HG03095 (cell line): ENCODE measurements around the gene AGAP9.
A peak's percentile ranks its signal among the peaks of the same experiment; 100 is the strongest.
"Not testable (repeated sequence)": the region's sequence is repeated elsewhere in the genome, so short reads cannot be mapped to it uniquely, and the experiment has no call there.

Experiments used
- ATAC-seq: cut with Tn5 transposase; IDR thresholded peaks from one replicate; pipeline ENCODE4 v1.9.1; 2021; ENCODE audit warnings: moderate library complexity; ENCODE audit not compliant: unreplicated experiment

Gene AGAP9

DNA sequence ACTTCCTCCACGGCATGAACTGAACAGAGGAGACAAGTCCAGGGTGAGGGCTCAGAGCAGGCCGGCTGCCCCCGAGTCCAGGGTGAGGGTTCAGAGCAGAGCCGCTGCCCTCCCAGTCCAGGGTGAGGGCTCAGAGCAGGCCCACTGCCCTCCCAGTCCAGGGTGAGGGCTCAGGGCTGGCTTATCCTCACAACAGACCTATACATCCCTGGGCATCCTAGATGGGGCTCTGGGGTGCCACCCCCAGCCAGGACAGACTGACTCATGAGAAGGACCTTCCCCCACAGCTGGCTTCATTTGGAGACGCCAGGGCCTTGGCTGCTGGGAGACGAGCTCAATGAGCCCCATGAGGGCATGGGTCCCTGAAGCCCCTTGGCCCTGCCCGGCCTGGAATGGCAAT lies 33.8 kb downstream of the AGAP9 start:
- not testable (repeated sequence) for ATAC-seq

DNA sequence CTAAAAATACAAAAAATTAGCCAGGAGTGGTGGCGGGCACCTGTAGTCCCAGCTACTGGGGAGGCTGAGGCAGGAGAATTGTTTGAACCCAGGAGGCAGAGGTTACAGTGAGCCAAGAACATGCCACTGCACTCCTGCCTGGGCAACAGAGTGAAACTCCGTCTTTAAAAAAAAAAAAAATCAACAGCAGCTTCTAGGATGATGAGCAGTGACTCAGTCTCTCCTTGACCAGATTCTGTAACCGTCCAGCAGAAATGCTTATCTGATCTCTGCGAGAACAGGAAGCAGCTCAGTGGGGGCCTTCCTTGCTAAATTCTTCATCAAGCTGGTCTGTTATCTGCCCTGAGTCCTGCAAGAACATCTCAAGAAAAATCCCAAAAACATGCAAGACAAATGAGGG lies 37.5 kb downstream of the AGAP9 start:
- ATAC-seq, result not testable (repeated sequence)

DNA sequence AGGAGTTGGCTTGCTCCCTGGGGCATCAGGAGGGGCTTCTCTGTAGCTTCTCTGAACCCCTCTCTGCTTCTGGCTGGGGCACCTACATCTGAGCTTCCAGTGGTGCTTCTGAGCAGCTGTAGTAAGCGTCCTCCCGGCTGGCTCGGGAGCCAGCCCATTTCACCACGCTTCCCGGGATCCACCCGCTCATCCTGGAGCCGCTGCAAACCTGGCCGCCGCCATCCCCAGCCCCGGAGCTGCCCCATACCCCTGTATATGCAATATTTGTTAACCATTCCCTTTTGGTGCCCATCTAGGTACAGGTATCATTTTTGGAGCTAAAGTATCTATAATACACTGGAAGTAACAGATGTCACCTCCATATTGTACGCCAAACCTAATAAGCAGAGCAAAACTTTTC lies 38.7 kb downstream of the AGAP9 start:
- ATAC-seq, result not testable (repeated sequence)

DNA sequence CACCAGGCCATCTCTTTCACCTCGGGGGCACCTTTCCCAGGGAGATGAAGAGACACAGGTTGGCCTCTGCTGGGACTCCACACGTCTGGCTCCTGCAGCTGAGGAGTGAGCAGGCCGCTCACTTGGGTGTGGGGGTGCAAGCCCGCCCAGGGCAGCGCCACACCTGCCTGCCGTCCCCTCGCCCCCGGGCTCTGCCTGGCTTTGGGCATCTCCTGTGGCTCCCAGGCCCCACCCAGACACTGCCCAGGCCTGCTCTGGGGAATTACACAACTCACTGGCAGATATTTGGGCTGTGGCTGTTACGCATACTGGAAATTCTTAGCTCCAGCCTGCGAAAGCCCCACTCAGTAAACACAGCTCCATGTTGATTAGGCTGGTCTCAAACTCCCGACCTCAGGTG lies 39.5 kb downstream of the AGAP9 start, which contains the start of gene ANXA8:
ANXA8 (minus strand) TSS at position 193 of the 400 bp plus-strand sequence; CDS start at position 11, 182 bp downstream.
- ATAC-seq, result not testable (repeated sequence)

DNA sequence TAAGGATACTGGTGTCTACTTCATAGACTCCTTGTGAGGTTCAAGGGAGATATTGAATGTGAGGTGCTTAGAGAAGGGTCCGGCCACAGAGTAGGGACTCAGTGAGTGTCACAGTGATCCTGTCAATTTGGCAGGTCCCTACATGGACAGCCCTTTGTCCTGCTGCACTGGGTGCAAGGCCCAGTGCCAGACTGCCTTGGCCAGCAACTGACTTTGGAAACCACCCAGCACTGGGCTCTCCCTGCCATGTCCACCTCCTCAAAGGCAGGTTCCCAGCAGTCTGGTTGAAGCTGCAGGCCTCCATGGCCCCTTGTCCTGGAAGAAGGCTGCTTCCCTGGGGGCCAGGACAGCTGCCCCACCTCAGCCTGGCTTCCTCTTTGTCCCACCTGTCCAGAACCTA lies 41.1 kb downstream of the AGAP9 start:
- not testable (repeated sequence) for ATAC-seq

DNA sequence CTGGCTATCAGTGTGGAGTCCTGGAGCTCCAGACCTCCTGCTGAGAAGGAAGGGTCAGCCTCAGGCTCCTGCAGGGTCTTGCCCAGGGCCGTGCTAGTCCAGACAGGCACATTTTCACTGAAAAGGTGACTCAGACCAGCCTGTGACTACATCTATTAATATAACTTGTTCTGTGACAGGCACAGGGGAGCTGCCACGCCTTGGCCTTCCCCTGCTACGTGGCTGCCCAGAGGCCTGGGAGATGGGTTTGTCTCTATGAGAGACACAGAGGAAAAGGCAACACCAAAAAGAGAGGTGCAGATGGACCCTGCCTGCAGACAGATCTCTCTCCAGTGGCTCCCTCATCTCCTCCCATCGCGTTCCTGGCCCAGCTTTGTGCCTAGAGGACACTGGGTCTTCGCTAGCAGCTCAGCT lies 41.7 kb downstream of the AGAP9 start:
- not testable (repeated sequence) for ATAC-seq

DNA sequence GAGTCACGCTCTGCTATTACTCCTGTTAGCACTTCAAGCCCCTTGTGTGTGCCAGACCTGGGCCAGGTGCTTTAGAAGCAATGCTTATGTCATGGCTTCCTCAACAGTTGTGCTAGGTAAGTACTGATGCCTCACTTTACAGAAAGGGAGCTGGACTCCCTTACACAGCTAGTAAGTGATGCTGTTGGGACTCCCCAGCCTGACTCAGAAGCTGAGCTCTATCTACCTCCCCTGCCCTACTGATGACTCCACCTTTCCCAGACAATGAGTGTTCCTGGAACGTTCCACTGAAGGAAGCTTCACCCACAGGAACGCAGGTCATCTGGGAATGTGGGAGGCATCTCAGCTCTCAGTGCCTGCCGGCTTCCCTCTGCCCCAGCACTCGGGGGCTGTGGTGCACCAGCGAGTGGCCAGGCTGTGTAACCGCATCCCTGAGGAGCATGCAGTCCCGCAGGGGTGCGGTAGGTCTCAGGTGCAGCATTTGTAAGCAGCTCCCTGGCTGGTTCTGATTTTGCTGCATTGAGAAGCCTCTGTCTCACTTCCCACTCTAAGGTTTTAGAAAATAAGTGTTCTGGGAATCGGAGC lies 42.2 kb downstream of the AGAP9 start:
- not testable (repeated sequence) for ATAC-seq

DNA sequence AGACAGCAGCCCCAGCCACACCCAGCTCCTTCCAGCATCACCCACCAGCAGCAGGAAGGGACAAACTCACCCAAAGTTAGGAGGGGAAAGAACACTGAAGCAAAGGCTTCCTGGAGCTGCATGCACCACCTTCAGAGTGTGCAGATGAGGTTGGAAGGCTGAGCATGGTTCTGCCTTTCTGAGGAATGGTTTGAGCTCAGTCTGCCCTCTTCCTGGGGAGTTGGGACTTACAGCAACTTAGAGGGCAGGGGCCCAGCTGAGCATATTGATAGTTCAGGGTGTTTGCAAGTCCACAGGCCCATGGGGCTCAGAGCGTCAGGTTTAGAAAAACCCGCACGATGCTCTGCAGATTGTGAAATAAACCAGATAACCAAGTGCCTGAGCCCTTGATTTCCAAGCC lies 43.3 kb downstream of the AGAP9 start:
- not testable (repeated sequence) for ATAC-seq

DNA sequence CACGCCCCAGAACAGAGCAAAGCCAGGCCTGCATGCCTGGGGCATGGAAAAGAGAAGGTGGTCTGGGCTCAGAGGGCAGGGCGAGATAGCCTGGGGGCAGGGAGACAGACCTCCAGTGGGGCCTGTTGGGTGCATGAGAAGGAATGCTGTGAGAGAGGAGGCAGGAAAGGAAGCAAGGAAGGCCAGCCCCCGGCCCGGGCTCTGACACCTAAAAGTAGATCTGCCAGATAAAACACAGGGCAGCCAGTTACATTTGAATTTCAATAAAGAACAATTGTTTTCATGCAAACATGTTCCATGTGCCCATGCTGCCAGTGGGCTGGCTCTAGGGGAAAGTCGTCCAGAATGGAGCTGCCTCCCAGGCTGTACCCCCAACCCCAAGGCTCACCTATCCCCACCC lies 45.3 kb downstream of the AGAP9 start:
- not testable (repeated sequence) for ATAC-seq

DNA sequence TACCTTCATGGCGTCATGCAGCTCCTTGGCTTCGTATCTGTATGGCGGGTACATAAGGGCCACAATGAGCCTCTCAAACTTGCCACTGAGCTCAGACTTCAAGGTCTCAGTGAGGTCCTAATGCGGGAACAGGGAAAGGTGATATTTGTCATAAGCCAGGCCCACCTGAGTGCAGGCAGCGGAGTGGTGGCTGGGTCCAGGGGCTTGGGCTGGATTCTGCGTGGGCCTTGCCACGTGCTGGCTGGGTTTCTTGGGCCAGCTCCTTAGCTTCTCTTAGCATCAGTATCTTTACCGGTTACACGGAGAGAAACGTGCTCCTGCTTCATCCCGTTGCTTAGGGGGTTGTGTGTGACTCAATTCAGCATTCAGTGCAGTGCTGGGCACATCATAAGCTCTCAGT lies 46.4 kb downstream of the AGAP9 start:
- ATAC-seq, result not testable (repeated sequence)

DNA sequence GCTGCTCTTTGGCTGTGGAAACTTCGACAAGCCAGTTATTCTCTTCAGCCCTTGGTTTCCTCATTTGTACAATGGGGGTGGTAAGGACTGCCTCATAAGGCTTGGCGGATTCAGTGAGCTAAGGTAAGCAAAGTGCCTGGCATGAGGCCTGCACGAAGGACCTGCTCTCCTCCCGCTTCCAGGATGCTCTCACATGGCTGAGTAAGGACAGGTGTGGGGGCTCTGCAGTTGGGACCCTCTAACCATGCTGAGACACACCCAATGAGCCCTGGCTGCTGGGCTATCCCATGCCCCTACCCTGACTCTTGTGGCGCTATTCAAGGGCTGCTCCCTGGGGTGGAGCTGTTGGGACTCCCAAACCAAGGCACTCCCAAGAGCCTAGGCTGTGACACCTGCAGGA lies 48.3 kb downstream of the AGAP9 start:
- ATAC-seq, result not testable (repeated sequence)

DNA sequence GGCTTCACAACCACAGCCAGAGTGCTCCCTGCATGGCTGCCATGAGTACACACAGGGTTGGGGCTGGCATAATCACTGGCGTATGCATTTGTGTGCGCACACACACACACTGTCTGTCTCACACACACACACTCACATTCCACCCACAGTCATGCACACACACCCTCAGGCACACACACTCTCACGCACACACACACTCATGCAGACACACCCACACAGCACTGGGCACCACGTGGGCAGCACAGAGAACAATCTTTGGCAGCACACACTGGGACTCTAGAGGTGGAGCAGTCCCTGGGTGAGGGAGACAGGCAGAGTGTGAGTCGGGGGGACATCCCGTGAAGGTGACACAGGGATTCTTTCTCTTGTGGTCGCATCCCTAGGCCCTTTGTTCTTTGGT lies 49.9 kb downstream of the AGAP9 start:
- ATAC-seq, result not testable (repeated sequence)

DNA sequence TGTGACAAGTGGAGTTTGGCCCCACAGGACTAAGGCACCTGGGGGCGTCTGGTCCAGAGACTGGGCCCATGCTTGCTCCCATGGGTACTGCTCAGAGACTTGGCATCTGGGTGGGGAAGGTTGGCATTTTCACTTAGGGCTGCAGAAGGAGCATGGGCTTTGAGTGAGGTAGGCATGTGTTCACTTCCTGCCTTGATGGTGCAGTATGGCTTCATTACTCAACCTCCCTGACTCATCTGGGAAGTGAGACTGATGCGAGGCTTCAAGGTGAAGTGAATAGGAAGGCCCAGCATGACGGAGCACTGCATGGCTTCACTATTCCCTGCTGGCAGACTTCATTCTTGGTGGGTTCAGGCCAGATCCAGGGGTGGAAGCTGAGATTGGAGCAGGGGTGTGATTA lies 50.8 kb downstream of the AGAP9 start:
- peak; percentile 79 for ATAC-seq

DNA sequence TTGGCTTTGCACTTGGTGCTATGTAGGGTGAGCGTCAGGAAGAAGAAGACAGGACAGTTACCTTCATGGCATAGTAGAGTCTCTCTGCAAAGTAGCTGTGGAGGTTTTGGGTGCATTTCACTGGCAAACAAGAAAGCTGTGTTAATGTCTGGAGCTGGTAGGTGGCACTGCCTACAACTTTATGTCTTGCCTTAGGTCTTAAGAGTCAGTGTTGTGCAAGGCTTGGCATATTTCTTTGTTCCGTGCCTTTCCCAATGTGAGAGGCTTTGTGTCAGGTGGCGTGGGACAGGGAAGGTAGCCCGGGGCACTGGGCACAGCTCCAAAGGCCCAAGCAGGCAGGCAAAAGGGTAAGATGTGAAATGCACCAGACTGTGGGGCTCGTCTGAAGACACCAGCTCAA lies 51.4 kb downstream of the AGAP9 start:
- not testable (repeated sequence) for ATAC-seq

DNA sequence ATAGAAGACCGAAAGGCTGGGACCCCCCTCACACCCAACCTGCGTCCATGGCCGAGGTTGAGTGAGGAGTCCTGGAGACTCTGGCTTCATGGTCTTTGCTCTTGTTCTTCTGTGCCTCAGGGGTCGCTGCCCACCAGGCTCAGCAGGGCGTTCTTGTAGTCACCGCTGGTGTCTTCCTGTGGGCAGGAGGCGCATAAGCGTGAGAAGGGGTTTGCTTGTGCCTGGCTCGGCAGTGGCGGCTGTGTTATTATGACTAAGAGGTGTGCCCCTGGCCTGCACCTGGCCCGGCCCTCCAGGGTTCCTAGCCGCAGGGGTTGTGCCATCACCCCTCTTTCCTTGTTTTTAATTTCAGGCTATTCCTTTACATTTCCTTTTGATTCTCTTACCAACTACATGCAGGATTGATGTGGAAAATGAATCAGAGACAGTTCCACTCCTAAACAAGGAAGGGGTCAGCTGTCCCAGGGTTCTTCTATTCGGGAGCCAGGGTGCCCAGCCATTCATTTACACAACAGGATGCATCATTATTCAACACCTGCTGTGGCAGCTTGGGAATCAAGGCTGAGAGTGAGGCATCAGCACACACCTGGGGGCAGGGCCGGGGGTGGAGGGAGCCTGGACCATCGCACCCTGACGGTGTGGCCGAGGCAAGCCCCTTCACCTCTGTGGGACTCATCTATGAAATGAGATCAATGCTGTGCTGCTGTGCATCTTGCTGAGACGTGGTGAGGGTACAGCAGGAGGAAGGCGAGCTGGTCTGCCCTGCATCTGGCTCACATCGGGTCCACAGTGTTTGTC lies 54.5 kb downstream of the AGAP9 start:
- not testable (repeated sequence) for ATAC-seq

DNA sequence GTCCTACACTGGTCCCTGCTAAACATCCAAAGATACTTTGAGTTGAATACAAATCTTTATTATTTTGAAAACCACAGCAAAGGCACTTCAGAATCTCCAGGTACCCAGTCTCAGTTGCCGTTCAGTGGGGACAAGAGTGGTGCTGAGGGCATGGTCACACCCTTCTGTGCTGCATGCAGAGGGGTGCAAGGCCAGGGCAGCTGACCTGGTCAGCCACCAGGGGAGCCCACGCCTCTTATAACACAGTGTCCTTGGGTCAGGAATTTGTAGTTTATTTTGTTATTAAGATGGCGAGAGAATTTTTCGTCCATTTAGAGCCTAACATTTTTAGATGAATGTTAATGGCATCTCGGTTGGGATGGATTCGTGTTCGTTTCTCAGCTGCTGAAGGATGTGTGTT lies 55.5 kb downstream of the AGAP9 start:
- ATAC-seq, result not testable (repeated sequence)

DNA sequence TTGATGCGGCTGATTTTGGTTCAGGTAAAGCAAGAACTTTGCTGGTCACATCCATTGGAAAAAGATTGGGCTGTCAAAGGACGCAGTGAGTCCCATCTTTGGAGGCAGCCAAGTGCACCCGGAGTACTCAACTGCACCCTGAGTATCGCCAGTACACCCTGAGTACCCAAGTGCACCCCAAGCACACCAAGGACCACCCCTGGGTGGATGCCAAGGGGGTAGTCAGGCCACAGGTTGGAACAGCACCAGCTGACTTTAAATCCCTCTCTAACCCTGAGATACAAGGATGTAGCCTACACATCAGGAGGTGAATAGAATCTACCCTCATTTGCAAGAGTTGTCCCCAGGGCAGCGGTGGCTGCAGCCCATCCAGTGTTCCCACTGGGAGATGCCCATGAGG lies 56.0 kb downstream of the AGAP9 start:
- not testable (repeated sequence) for ATAC-seq

DNA sequence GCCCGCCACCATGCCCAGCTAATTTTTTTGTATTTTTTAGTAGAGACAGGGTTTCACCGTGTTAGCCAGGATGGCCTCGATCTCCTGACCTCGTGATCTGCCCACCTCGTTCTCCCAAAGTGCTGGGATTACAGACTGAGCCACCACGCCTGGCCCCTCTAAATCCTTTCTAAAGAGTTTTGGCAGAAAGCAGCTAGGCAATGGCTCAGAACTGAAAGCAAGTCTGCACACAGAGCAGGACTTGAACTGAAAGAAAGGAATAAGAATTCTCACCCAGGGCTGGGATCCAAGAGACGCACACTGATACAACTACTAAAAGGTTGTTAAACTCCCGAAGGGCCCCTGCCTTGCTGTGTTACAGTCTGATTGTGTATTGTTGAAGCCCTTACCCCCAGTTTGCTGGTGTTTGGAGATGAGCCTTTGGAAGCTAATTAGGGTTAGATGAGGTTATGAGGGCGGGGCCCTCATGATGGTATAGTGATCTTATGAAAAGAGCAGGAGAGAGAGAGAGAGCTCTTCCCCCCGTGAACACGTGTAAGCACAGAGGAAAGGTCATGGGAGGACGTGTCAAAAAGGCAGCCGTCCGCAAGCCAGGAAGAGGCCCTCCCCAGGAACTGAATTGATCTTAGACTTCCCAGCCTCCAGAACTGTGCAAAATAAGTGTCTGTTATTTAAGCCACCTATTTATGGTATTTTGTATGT lies 58.1 kb downstream of the AGAP9 start:
- not testable (repeated sequence) for ATAC-seq

DNA sequence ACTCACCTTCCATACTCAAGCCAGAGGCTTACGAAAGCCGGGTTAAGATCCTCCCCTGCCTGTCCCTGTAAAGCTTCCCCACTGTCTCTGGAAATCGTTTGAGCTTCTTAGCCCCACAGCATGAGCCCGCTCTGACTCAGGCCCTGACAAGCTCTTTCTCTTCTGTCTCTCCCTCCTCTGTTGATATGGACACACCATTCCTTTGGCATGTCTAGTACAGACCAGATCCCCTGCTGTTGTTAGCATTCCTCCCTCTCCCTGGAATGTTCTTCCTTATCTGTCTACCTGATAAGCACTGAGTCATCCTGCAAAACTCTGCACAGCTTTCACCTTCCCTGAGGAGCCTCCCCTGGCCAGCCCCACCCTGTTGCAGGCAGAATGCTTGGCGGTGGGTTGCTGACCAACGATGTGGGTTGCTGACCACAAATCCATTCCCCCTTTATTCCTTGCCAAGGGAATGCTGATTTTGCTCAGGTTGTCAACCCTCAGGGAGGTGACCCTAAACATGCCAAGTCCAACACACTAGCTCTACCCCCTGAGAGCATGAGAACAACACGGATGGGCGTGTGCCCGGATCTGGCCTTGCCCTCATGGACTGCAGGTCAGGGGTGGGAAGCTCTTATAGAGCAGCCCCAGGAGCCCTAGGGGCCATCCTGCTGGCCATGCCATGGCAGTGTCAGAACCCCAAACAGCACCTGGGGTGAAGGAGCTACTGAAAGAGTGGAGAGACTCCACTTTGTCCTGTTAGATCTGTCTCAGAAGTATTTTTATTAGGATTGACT lies 60.7 kb downstream of the AGAP9 start:
- not testable (repeated sequence) for ATAC-seq

DNA sequence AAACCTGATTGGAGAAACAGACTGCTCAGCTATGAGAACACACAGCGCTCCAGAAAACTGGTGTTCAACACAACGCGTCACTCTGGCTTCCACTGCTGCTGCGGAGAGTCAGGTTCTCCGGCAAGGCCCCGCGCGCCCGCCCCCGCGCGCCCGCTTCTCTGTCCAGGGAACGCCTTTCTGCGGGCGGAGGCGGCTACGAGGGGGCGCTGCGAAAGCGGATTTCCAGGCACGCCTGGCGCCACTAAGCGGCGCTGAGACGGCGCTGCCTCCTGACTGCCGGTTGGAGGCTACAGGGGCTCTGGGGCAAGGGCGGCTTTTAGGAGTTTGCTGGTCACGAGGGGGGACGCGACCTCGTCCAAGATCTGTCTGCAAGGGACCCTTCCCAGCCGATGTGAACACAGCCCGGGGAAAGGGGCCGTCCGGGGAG lies 62.2 kb downstream of the AGAP9 start:
- peak; percentile 50 for ATAC-seq
